ENCODE data around the gene NLK.

Gene NLK

DNA sequence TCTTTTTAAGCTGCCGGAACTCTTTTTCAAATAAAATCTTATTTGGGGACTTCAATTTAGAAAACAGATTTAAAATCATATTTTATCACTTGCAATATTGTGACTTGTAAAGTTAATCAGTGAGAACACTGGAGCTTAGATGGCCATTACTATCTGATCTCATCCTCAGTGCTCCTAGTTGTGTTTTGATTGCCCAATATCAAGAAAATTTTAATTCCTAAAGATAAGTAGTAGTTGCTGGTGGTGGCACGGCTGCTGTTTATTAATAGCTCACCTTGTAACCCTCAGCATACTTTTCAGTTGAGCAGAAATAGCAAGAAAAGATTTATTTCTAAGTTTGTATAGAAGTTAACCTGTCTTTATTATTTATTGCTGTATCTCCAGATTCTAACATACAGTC lies 124.0 kb downstream of the NLK start:
- no peak overlapping the region for H3K23ac ChIP-seq (ENCODE audit: low read depth, low read length, poor library complexity)
- H2BK5ac ChIP-seq (ENCODE audit: low read length), result no peak overlapping the region
- no peak overlapping the region for H2BK12ac ChIP-seq (ENCODE audit: low read length)
- no peaks in the 10 kb centered on the region for H3K27me3 ChIP-seq (ENCODE audit: control insufficient read depth in 3 of 3, insufficient read depth in 3 of 3, low read depth in 1 of 3, low read length in 3 of 3)
- no peak overlapping the region for H3K9ac ChIP-seq (ENCODE audit: low read depth, low read length, poor library complexity)
- H2AK5ac ChIP-seq (ENCODE audit: low read depth, low read length), result no peak overlapping the region
- H3K14ac ChIP-seq (ENCODE audit: low read length), result no peak overlapping the region
- H2BK120ac ChIP-seq (ENCODE audit: low read depth, low read length), result no peak overlapping the region
- no peaks in the 10 kb centered on the region for H3K4me1 ChIP-seq (ENCODE audit: control insufficient read depth in 2 of 2, insufficient read depth in 1 of 2, low read depth in 1 of 2, low read length in 2 of 2)
- H2AFZ ChIP-seq (ENCODE audit: low read length), result no peak overlapping the region
- H3K18ac ChIP-seq (ENCODE audit: low read length), result no peak overlapping the region
- H3K36me3 ChIP-seq (replicated peaks in 1 of 2; ENCODE audit: control insufficient read depth in 2 of 2, insufficient read depth in 2 of 2, low read length in 2 of 2), result peaks cover 2 to 60% of the 10 kb centered on the region in 2 donors
- no peak overlapping the region for H3K4ac ChIP-seq (ENCODE audit: low read length)
- no peak overlapping the region for H3K4me3 ChIP-seq (ENCODE audit: low read length in 2 of 2)
- H4K8ac ChIP-seq (ENCODE audit: low read depth, low read length), result no peak overlapping the region
- no CpG with 5 or more reads among the region's 2 CpGs for WGBS, 2 donors (ENCODE audit: extremely low coverage in 2 of 2, insufficient read length in 2 of 2, insufficient replicate concordance in 1 of 2)
- no peak for DNase-seq (ENCODE audit: low spot score)
- H3K4me2 ChIP-seq (ENCODE audit: insufficient read depth, low read length, poor library complexity, severe bottlenecking), result no peak overlapping the region
- no peaks in the 10 kb centered on the region for H3K79me1 ChIP-seq (ENCODE audit: low read depth, low read length)
- no peak overlapping the region for H3K27ac ChIP-seq (replicated peaks; ENCODE audit: low read length)
- no peak overlapping the region for H4K91ac ChIP-seq (ENCODE audit: low read depth, low read length, poor library complexity)
- no peak overlapping the region for H2BK15ac ChIP-seq (ENCODE audit: low read length)
- no peaks in the 10 kb centered on the region for H3K9me3 ChIP-seq (replicated peaks in 1 of 2; ENCODE audit: control insufficient read depth in 2 of 2, insufficient read depth in 1 of 2, low read depth in 1 of 2, low read length in 2 of 2)

DNA sequence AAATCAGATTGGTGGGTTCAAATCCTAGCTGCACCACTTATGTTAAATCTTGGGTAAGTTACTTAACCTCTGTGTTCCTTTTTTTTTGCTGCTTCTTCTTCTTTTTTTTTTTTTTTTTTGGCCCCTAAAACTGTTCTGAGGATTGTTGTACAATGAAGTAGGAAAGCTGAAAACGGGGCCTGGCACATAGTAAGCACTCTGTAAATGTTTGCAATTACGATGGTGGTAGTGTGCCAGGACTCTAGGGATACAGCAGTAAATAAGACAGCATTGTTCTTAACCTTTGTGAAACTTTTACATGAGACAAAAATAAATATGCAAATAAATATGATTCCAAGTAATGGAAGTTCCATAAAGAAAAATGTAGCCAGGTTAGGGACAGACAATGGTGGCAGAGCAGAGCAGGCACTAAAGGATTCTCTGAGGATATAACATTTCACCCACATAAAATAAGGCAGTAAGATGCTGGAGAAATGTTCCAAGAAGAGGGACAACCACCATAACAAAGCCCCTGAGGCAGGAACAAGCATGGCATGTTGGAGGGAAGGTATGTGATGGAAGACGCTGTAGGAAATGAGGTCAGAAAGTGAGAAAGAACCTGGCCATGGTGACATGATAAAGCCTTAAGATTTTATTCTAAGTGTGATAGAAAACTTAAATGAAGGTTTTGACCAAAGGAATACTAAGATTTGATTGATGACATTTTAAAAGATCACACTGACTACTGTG lies 127.3 kb downstream of the NLK start:
- no CpG with 5 or more reads among the region's 3 CpGs for WGBS, 2 donors (ENCODE audit: extremely low coverage in 2 of 2, insufficient read length in 2 of 2, insufficient replicate concordance in 1 of 2)
- Histone ChIP-seq H3K23ac (ENCODE audit: low read depth, low read length, poor library complexity) (no peak overlapping the region), H2BK120ac (ENCODE audit: low read depth, low read length) (no peak overlapping the region), H3K79me1 (ENCODE audit: low read depth, low read length) (no peaks in the 10 kb centered on the region), H4K91ac (ENCODE audit: low read depth, low read length, poor library complexity) (no peak overlapping the region), H3K9me3 (replicated peaks in 1 of 2; ENCODE audit: control insufficient read depth in 2 of 2, insufficient read depth in 1 of 2, low read depth in 1 of 2, low read length in 2 of 2) (no peaks in the 10 kb centered on the region), H3K4me1 (ENCODE audit: control insufficient read depth in 2 of 2, insufficient read depth in 1 of 2, low read depth in 1 of 2, low read length in 2 of 2) (no peaks in the 10 kb centered on the region), H3K9ac (ENCODE audit: low read depth, low read length, poor library complexity) (no peak overlapping the region), H2AK5ac (ENCODE audit: low read depth, low read length) (no peak overlapping the region), H2BK12ac (ENCODE audit: low read length) (no peak overlapping the region), H3K4me3 (ENCODE audit: low read length in 2 of 2) (no peak overlapping the region), H3K14ac (ENCODE audit: low read length) (no peak overlapping the region), H3K36me3 (replicated peaks in 1 of 2; ENCODE audit: control insufficient read depth in 2 of 2, insufficient read depth in 2 of 2, low read length in 2 of 2) (peaks cover 4 to 64% of the 10 kb centered on the region in 2 donors), H2AFZ (ENCODE audit: low read length) (no peak overlapping the region), H3K27ac (replicated peaks; ENCODE audit: low read length) (no peak overlapping the region), H2BK15ac (ENCODE audit: low read length) (no peak overlapping the region), H4K8ac (ENCODE audit: low read depth, low read length) (no peak overlapping the region), H2BK5ac (ENCODE audit: low read length) (no peak overlapping the region), H3K27me3 (ENCODE audit: control insufficient read depth in 3 of 3, insufficient read depth in 3 of 3, low read depth in 1 of 3, low read length in 3 of 3) (no peaks in the 10 kb centered on the region), H3K18ac (ENCODE audit: low read length) (no peak overlapping the region), H3K4me2 (ENCODE audit: insufficient read depth, low read length, poor library complexity, severe bottlenecking) (no peak overlapping the region), H3K4ac (ENCODE audit: low read length) (no peak overlapping the region)
- no peak for DNase-seq (ENCODE audit: low spot score)

DNA sequence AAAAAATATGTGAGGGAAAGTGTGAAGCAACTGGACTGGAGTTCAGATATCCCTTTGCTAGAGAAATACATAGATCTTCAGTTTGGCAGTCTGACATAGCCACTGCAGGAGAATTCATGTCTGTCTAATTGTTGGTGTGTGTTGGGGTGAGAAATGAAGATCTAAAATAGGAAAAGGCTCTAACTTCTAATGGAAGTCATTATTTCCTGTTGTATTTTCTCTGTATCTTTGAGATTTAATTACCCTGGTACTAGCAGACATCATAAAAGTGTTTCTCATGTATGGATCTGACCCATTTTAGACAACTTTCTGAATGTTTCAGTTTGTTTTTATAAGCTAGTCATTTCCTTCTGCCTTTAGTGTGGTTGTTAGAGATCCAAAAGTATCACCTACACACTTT lies 128.3 kb downstream of the NLK start:
- Histone ChIP-seq H2AK5ac (ENCODE audit: low read depth, low read length) (no peak overlapping the region), H3K9ac (ENCODE audit: low read depth, low read length, poor library complexity) (no peak overlapping the region), H3K79me1 (ENCODE audit: low read depth, low read length) (no peaks in the 10 kb centered on the region), H3K23ac (ENCODE audit: low read depth, low read length, poor library complexity) (no peak overlapping the region), H2BK12ac (ENCODE audit: low read length) (no peak overlapping the region), H3K36me3 (replicated peaks in 1 of 2; ENCODE audit: control insufficient read depth in 2 of 2, insufficient read depth in 2 of 2, low read length in 2 of 2) (peaks cover 4 to 66% of the 10 kb centered on the region in 2 donors), H3K4me2 (ENCODE audit: insufficient read depth, low read length, poor library complexity, severe bottlenecking) (no peak overlapping the region), H3K9me3 (replicated peaks in 1 of 2; ENCODE audit: control insufficient read depth in 2 of 2, insufficient read depth in 1 of 2, low read depth in 1 of 2, low read length in 2 of 2) (no peaks in the 10 kb centered on the region), H2BK120ac (ENCODE audit: low read depth, low read length) (no peak overlapping the region), H3K27me3 (ENCODE audit: control insufficient read depth in 3 of 3, insufficient read depth in 3 of 3, low read depth in 1 of 3, low read length in 3 of 3) (no peaks in the 10 kb centered on the region), H4K91ac (ENCODE audit: low read depth, low read length, poor library complexity) (no peak overlapping the region), H3K4me3 (ENCODE audit: low read length in 2 of 2) (no peak overlapping the region), H2AFZ (ENCODE audit: low read length) (no peak overlapping the region), H2BK5ac (ENCODE audit: low read length) (no peak overlapping the region), H3K4me1 (ENCODE audit: control insufficient read depth in 2 of 2, insufficient read depth in 1 of 2, low read depth in 1 of 2, low read length in 2 of 2) (no peaks in the 10 kb centered on the region), H2BK15ac (ENCODE audit: low read length) (no peak overlapping the region), H3K14ac (ENCODE audit: low read length) (no peak overlapping the region), H3K18ac (ENCODE audit: low read length) (no peak overlapping the region), H4K8ac (ENCODE audit: low read depth, low read length) (no peak overlapping the region), H3K4ac (ENCODE audit: low read length) (no peak overlapping the region), H3K27ac (replicated peaks; ENCODE audit: low read length) (no peak overlapping the region)
- DNase-seq (ENCODE audit: low spot score), result no peak

DNA sequence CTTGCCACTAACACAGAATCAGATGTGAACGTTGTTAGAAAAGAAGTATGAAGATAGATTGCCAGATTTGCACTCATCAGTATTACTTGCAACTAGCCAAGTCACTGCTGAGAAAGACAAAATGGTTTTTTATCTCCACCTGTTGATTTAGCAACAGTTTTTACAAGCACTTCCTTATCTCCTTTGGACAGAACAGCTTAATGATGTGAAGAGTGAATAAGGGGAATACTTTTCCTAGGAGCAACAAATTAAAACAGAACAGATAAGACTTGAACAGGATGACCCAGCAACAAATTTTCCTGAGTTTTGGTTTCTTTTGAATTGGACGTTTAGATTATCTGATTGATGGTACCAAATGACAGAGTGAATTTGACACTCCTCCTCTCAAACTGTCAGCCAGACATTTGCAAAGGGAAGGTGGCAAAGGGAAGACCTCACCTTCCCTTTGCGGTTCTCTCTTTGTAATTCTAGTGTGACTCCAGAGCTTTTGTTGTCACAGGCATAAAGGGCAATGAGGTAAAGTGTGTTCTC lies 130.6 kb downstream of the NLK start:
- Histone ChIP-seq H3K4me1 (ENCODE audit: control insufficient read depth in 2 of 2, insufficient read depth in 1 of 2, low read depth in 1 of 2, low read length in 2 of 2) (no peaks in the 10 kb centered on the region), H2BK120ac (ENCODE audit: low read depth, low read length) (no peak overlapping the region), H3K4ac (ENCODE audit: low read length) (no peak overlapping the region), H2BK5ac (ENCODE audit: low read length) (no peak overlapping the region), H3K9me3 (replicated peaks in 1 of 2; ENCODE audit: control insufficient read depth in 2 of 2, insufficient read depth in 1 of 2, low read depth in 1 of 2, low read length in 2 of 2) (no peaks in the 10 kb centered on the region), H2AK5ac (ENCODE audit: low read depth, low read length) (no peak overlapping the region), H2AFZ (ENCODE audit: low read length) (no peak overlapping the region), H3K23ac (ENCODE audit: low read depth, low read length, poor library complexity) (no peak overlapping the region), H3K14ac (ENCODE audit: low read length) (no peak overlapping the region), H3K27me3 (ENCODE audit: control insufficient read depth in 3 of 3, insufficient read depth in 3 of 3, low read depth in 1 of 3, low read length in 3 of 3) (no peaks in the 10 kb centered on the region), H3K79me1 (ENCODE audit: low read depth, low read length) (no peaks in the 10 kb centered on the region), H3K18ac (ENCODE audit: low read length) (no peak overlapping the region), H2BK15ac (ENCODE audit: low read length) (no peak overlapping the region), H4K8ac (ENCODE audit: low read depth, low read length) (no peak overlapping the region), H3K9ac (ENCODE audit: low read depth, low read length, poor library complexity) (no peak overlapping the region), H3K4me2 (ENCODE audit: insufficient read depth, low read length, poor library complexity, severe bottlenecking) (no peak overlapping the region), H3K36me3 (replicated peaks in 1 of 2; ENCODE audit: control insufficient read depth in 2 of 2, insufficient read depth in 2 of 2, low read length in 2 of 2) (peaks cover 4 to 67% of the 10 kb centered on the region in 2 donors), H3K27ac (replicated peaks; ENCODE audit: low read length) (no peak overlapping the region), H2BK12ac (ENCODE audit: low read length) (no peak overlapping the region), H3K4me3 (ENCODE audit: low read length in 2 of 2) (no peak overlapping the region), H4K91ac (ENCODE audit: low read depth, low read length, poor library complexity) (no peak overlapping the region)
- no CpG with 5 or more reads among the region's 3 CpGs for WGBS, 2 donors (ENCODE audit: extremely low coverage in 2 of 2, insufficient read length in 2 of 2, insufficient replicate concordance in 1 of 2)
- no peak for DNase-seq (ENCODE audit: low spot score)
